ENCODE results near the gene SIPA1L2.

The SIPA1L2 gene

GRCh38 chr1:232587141-232588008, 42.6 kb downstream of the SIPA1L2 start:
- DNase-seq = no peak

- DNase-seq = no peak
Observed at GRCh38 chr1:232586679-232587078, 43.3 kb downstream of the SIPA1L2 start.

DNA sequence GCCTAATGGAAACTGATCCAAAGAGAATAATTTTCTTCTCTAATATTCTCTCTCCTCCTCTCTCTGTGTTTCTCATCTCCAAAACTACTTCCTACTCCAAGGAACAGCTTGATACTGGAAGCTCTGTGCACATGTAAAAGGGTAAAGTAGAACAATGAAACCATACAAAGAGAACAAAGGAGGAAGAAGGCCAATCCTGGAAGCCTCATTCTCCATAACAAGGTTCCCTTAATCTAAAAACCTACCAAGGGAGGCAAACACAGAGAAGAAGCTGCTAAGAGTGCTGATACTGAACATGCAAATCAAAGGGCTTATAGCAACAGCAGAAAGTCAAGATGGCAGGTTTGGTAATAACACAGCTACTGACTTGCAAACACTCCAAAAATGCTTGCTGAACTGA, 44.4 kb downstream of the SIPA1L2 start:
- no peak for DNase-seq

DNA sequence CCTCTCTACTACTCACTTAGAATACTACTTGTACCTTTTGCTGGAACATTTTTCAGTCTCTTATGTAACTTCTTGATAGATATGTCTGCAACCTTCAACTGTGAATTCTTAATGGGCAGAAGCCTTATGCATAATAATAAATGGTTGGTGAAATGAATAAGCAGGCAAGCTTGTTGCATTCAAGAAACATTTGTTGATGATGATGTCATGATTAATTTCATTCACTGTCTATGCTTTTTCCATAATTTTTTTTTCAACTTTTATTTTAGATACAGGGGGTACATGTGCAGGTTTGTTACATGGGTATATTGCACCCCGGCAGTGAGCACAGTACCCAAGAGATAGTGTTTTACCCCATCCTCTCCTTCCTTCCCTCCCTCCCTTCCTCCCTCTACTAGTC, 48.0 kb downstream of the SIPA1L2 start:
- DNase-seq = no peak
